HEK293T (cell line): ENCODE results near the gene PGA4.

Experiments
- ARNT ChIP-seq: fragments of 450-650 bp; IDR thresholded peaks from 2 replicates; pipeline ENCODE4 v1.6.1; 2017; ENCODE audit warnings: mild to moderate bottlenecking
- BHLHE40 ChIP-seq: fragments of 450-650 bp; IDR thresholded peaks from 2 replicates; pipeline ENCODE4 v1.6.1; 2016; ENCODE audit warnings: mild to moderate bottlenecking, moderate library complexity, borderline replicate concordance
- CTBP1 ChIP-seq: fragments of 450-650 bp; IDR thresholded peaks from 2 replicates; pipeline ENCODE4 v1.6.1; 2016; ENCODE audit warnings: borderline replicate concordance
- FOXM1 ChIP-seq: fragments of 450-650 bp; IDR thresholded peaks from 2 replicates; pipeline ENCODE4 v1.6.1; 2017; ENCODE audit warnings: mild to moderate bottlenecking, borderline replicate concordance
- LEF1 ChIP-seq: fragments of 450-650 bp; IDR thresholded peaks from 2 replicates; pipeline ENCODE4 v1.6.1; 2017; ENCODE audit warnings: mild to moderate bottlenecking, borderline replicate concordance
- SP1 ChIP-seq: fragments of 450-650 bp; IDR thresholded peaks from 2 replicates; pipeline ENCODE4 v1.6.1; 2017
- SUZ12 ChIP-seq: fragments of 450-650 bp; IDR thresholded peaks from 2 replicates; pipeline ENCODE4 v1.6.1; 2016; ENCODE audit warnings: mild to moderate bottlenecking
- TARDBP ChIP-seq: fragments of 450-650 bp; IDR thresholded peaks from 2 replicates; pipeline ENCODE4 v1.6.1; 2016

- TF ChIP-seq ARNT (no peak), CTBP1 (no peak), FOXM1 (no peak), BHLHE40 (no peak), LEF1 (no peak), TARDBP (no peak), SP1 (no peak), SUZ12 (no peak)
Observed at GRCh38 chr11:61174273-61174672, 47.9 kb upstream of the PGA4 start.
